Vagina (tissue), 2 donors: Measurements from ENCODE around the gene MDK. TPM values are rescaled to one million over a fixed set of nuclear protein-coding genes. Genes with fewer than 3 reads are reported as not detected.

Experiments used
- DNase-seq, 2 donors: peaks; one replicate each; pipeline ENCODE4 v3.0.0-alpha.2; 2017; ENCODE audit errors: extremely low spot score in 2 of 2
- H3K27ac ChIP-seq: fragments of 200-600 bp; sonication (generic); one replicate; pipeline ENCODE4 v1.5.1; 2019
- H3K27me3 ChIP-seq: fragments of 200-600 bp; sonication (generic); one replicate; pipeline ENCODE4 v1.5.1; 2019
- H3K36me3 ChIP-seq, 2 donors: fragments of 200-600 bp; sonication (generic); one replicate each; pipeline ENCODE4 v1.5.1; 2017 to 2019
- H3K4me1 ChIP-seq: fragments of 200-600 bp; sonication (generic); one replicate; pipeline ENCODE4 v1.5.1; 2019
- H3K4me3 ChIP-seq, 2 donors: fragments of 200-600 bp; sonication (generic); 1 replicate in 1 of 2; 2 replicates in 1 of 2; pipeline ENCODE4 v1.5.1; 2016 to 2019
- H3K9me3 ChIP-seq: fragments of 200-600 bp; sonication (generic); one replicate; pipeline ENCODE4 v1.5.1; 2019
- POLR2A ChIP-seq, 2 donors: fragments of 450-650 bp; IDR thresholded peaks; one replicate each; pipeline ENCODE4 v1.6.1; 2017; ENCODE audit warnings: antibody characterized with exemption in 2 of 2, mild to moderate bottlenecking in 2 of 2, moderate library complexity in 2 of 2
- POLR2AphosphoS5 ChIP-seq, 2 donors: sonication (generic); formaldehyde crosslinking; IDR thresholded peaks; one replicate each; pipeline ENCODE4 v1.9.0; 2017; ENCODE audit warnings: antibody characterized with exemption in 2 of 2, mild to moderate bottlenecking in 2 of 2, low read depth in 1 of 2; ENCODE audit not compliant: insufficient read depth in 1 of 2
- intact Hi-C: fragments of 100-400 bp; cut with DNase I; formaldehyde crosslinking; loops from one replicate; pipeline ENCODE4 v1.15.1; 2023
- total RNA-seq: library from RNA; depleted of rRNA; stranded (reverse); fragments of >200 nt; gene quantifications from one replicate; pipeline ENCODE4 v1.2.3, GENCODE V29; 2016
- TF ChIP-seq, protein P1 (sequence below), 3 experiments: fragments of 450-650 bp in 2 of 3; fragments of 200-600 bp in 1 of 3; sonication (generic) in 1 of 3; IDR thresholded peaks; one replicate each; pipeline ENCODE4 v1.5.1; 2017 to 2019; ENCODE audit warnings: antibody characterized with exemption in 3 of 3, mild to moderate bottlenecking in 2 of 3, moderate library complexity in 2 of 3

The MDK gene
- total RNA-seq, 1 donor from 2014 or later: 142 TPM

DNA sequence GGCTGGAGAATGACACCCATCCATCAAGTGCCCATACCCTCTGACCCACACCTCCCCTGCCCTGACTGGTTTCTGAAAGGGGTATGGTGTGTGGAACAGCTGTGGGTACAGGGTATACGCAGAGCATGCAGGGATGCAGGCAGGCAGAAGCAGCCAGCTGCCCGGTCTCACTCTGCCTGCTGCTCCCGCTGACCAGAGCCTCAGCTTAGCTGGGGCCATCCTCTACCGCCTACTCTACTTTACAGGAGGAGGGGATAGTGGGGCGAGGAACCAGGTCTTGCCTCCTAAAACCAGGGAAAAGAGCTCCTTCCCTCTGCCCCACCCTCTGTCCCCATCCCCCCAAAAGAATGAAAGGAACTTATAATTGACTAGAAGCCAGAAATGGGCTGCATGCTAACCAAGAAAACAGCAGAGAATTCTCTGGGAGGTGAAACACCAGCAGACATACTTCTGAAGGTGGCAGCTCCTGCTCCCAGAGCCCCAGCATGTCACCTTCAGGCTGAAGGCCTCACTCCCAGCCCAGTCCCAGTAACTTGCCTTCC, 23.1 kb downstream of the MDK start:
- Histone ChIP-seq H3K4me1 (no peaks in the 10 kb centered on the region), H3K9me3 (no peaks in the 10 kb centered on the region), H3K36me3 (peaks cover 0 to 32% of the 10 kb centered on the region in 2 donors), H3K4me3 (no peak overlapping the region), H3K27me3 (no peaks in the 10 kb centered on the region), H3K27ac (no peak overlapping the region)
- intact Hi-C loops: no loop called here
- TF ChIP-seq, protein P1, sequence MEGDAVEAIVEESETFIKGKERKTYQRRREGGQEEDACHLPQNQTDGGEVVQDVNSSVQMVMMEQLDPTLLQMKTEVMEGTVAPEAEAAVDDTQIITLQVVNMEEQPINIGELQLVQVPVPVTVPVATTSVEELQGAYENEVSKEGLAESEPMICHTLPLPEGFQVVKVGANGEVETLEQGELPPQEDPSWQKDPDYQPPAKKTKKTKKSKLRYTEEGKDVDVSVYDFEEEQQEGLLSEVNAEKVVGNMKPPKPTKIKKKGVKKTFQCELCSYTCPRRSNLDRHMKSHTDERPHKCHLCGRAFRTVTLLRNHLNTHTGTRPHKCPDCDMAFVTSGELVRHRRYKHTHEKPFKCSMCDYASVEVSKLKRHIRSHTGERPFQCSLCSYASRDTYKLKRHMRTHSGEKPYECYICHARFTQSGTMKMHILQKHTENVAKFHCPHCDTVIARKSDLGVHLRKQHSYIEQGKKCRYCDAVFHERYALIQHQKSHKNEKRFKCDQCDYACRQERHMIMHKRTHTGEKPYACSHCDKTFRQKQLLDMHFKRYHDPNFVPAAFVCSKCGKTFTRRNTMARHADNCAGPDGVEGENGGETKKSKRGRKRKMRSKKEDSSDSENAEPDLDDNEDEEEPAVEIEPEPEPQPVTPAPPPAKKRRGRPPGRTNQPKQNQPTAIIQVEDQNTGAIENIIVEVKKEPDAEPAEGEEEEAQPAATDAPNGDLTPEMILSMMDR (IDR thresholded peaks at IDR 0.05): no peak
- TF ChIP-seq POLR2A (IDR thresholded peaks at IDR 0.05) (no peak), POLR2AphosphoS5 (IDR thresholded peaks at IDR 0.05; ENCODE audit: insufficient read depth in 1 of 2, low read depth in 1 of 2) (no peak)
- DNase-seq: no peak

DNA sequence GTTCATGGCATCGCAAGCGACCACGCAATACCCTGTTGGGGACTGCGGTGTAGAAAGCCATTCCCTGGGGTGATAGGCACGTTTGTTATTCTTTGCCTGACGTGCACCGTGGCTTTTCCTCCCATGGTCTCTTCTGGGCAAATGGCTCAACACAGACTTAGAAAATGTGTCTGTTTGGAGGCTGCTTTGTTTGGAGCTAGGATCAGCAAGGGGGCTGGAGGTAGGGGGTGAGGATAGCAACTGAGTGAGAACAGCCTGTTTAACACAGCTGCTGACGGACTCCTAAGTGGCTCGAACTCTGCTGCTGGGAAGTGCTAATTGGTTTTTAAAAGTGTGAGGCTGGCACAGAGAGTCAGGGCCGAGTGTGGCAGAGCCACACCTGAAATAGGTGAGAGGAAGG, 26.2 kb downstream of the MDK start:
- no peak overlapping the region for H3K27ac ChIP-seq
- peaks cover 0 to 41% of the 10 kb centered on the region in 2 donors for H3K36me3 ChIP-seq
- H3K4me3 ChIP-seq: no peak overlapping the region
- no peaks in the 10 kb centered on the region for H3K9me3 ChIP-seq
- TF ChIP-seq POLR2AphosphoS5 (IDR thresholded peaks at IDR 0.05; ENCODE audit: insufficient read depth in 1 of 2, low read depth in 1 of 2): no peak
- TF ChIP-seq, protein P1 (IDR thresholded peaks at IDR 0.05): no peak
- TF ChIP-seq POLR2A (IDR thresholded peaks at IDR 0.05): no peak
- H3K4me1 ChIP-seq: no peaks in the 10 kb centered on the region
- no peak for DNase-seq
- intact Hi-C loops: no loop called here
- no peaks in the 10 kb centered on the region for H3K27me3 ChIP-seq

DNA sequence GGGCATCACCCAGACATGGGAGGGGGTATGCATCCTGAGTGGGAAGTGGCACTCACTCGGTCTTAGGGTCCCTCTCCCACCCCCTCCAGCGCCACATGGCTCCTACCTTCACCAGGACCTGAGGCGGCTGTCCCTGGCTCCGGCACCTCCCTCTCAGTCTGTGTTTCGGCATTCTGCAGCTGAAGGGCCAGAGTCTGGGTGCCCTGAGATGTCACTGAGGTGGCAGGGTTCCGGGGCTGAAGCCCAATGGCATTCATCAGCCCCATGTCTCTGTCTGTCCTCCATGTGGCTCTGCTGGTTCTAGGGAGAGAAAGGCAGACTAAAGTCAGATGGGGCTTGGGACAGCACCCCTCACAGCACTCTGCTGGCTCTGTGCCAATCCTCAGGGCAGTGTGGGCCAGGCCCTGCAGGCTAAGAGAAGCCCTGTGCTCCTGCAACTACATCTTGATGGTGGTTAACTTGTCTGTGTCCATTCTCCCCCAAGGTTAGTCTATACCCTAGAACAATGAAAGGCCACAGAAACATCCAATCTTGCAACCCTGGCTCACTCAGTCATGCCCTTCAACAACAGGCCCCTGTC, 27.0 kb downstream of the MDK start:
- DNase-seq: no peak
- Histone ChIP-seq H3K27ac (no peak overlapping the region), H3K36me3 (peaks cover 0 to 48% of the 10 kb centered on the region in 2 donors), H3K4me1 (no peaks in the 10 kb centered on the region), H3K9me3 (no peaks in the 10 kb centered on the region), H3K4me3 (no peak overlapping the region), H3K27me3 (no peaks in the 10 kb centered on the region)
- TF ChIP-seq POLR2A (IDR thresholded peaks at IDR 0.05) (no peak), POLR2AphosphoS5 (IDR thresholded peaks at IDR 0.05; ENCODE audit: insufficient read depth in 1 of 2, low read depth in 1 of 2) (no peak)
- TF ChIP-seq, protein P1 (IDR thresholded peaks at IDR 0.05): no peak
- intact Hi-C loops: no loop called here

DNA sequence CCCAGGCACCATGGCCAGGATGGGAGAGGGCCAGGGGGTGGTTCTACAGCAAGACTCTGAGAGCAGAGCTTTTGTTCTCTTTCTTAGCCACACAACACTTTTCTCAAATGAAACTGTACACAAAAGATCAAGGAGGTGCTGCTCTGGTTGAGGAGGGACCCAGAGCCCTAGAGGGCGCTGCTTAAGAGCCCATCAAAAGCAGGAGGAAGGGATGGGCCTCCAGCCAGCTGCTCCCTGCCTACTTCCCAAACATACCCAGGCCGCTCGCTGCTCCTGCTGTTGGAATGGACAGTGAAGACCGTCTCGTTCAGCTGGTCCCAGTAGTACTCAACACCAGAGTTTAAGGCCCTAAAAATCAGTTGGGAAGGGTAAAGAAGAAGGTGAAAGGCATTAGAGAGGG, 28.6 kb downstream of the MDK start:
- Histone ChIP-seq H3K27ac (no peak overlapping the region), H3K36me3 (peaks cover 0 to 64% of the 10 kb centered on the region in 2 donors), H3K27me3 (no peaks in the 10 kb centered on the region), H3K4me3 (no peak overlapping the region), H3K9me3 (no peaks in the 10 kb centered on the region), H3K4me1 (no peaks in the 10 kb centered on the region)
- TF ChIP-seq POLR2A (IDR thresholded peaks at IDR 0.05): no peak
- TF ChIP-seq POLR2AphosphoS5 (IDR thresholded peaks at IDR 0.05; ENCODE audit: insufficient read depth in 1 of 2, low read depth in 1 of 2): no peak
- TF ChIP-seq, protein P1 (IDR thresholded peaks at IDR 0.05): no peak
- intact Hi-C loops: no loop called here
- no peak for DNase-seq

DNA sequence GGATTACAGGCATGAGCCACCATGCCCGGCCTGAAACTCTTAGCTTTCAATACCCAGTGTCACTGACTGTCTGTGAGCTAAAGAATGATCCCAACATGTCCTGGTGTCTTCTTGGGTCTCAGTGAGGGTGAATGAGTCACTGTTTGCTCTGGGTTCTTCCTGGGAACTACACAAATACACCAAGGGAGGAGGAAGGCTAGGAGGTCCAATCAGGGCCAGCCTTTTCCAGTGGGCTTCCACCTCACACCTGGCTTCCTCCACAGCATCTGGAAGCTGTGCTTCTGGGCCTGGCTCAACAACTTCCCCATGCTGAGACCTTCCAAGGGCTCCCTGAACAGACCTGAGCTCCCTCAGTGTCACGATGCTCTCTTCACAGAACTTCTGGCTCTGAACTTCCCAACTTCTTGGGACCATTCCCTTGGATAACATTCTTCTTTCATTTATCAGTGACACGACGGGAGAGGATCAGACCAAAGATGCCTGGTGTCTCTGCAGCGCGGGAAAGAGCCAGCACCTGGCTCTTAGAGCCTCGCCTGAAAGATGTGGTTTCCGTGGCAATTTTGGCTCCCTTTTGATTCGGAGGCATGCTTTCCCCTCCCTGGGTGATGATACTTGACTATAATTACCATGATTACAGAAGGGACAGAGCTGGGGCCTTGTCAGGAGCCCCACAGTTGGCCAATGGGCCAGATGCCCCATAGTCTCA, 32.4 kb downstream of the MDK start:
- intact Hi-C loops: no loop called here
- H3K27ac ChIP-seq: no peak overlapping the region
- no peaks in the 10 kb centered on the region for H3K4me1 ChIP-seq
- no peaks in the 10 kb centered on the region for H3K27me3 ChIP-seq
- H3K4me3 ChIP-seq: no peak overlapping the region
- TF ChIP-seq POLR2A (IDR thresholded peaks at IDR 0.05) (no peak), POLR2AphosphoS5 (IDR thresholded peaks at IDR 0.05; ENCODE audit: insufficient read depth in 1 of 2, low read depth in 1 of 2) (no peak)
- TF ChIP-seq, protein P1 (IDR thresholded peaks at IDR 0.05): no peak
- H3K9me3 ChIP-seq: no peaks in the 10 kb centered on the region
- DNase-seq: no peak
- H3K36me3 ChIP-seq: peaks cover 0 to 47% of the 10 kb centered on the region in 2 donors
